Neural crest cell (in vitro differentiated cells): ENCODE results near the gene MARCKSL1. TPM values are rescaled to one million over a fixed set of nuclear protein-coding genes. Genes with fewer than 3 reads are reported as not detected.
A peak's percentile ranks its signal among the peaks of the same experiment; 100 is the strongest.

Source experiments
- DNase-seq: peaks from one replicate; pipeline ENCODE4 v3.0.0; 2021; ENCODE audit warnings: low read depth, mixed read lengths, low spot score
- H3K27ac Mint-ChIP-seq: one replicate; pipeline ENCODE4 v1.8.0; 2021; ENCODE audit warnings: mild to moderate bottlenecking, mixed read lengths; ENCODE audit not compliant: unreplicated experiment
- H3K27me3 Mint-ChIP-seq: 2 replicates; pipeline ENCODE4 v1.8.0; 2021; ENCODE audit warnings: low read depth, mild to moderate bottlenecking, mixed read lengths
- H3K36me3 Mint-ChIP-seq: 2 replicates; pipeline ENCODE4 v1.8.0; 2021; ENCODE audit warnings: low read depth, mild to moderate bottlenecking, mixed read lengths
- H3K4me1 Mint-ChIP-seq: 2 replicates; pipeline ENCODE4 v1.8.0; 2021; ENCODE audit warnings: mixed read lengths
- H3K4me3 Mint-ChIP-seq: one replicate; pipeline ENCODE4 v1.8.0; 2021; ENCODE audit warnings: mild to moderate bottlenecking, mixed read lengths
- H3K9me3 Mint-ChIP-seq: 2 replicates; pipeline ENCODE4 v1.8.0; 2021; ENCODE audit warnings: mixed read lengths
- total RNA-seq: library from RNA; stranded (reverse); gene quantifications from 2 replicates; pipeline ENCODE4 v1.2.1, GENCODE V29; 2021
- TF ChIP-seq, protein P1 (sequence below): fragments of 200-600 bp; sonication (generic); conservative IDR thresholded peaks from 2 replicates; pipeline ENCODE4 v1.5.0; 2021; ENCODE audit warnings: antibody characterized with exemption, mild to moderate bottlenecking

MARCKSL1 gene
- total RNA-seq, 1 donor from 2014 or later: 952 TPM

DNA sequence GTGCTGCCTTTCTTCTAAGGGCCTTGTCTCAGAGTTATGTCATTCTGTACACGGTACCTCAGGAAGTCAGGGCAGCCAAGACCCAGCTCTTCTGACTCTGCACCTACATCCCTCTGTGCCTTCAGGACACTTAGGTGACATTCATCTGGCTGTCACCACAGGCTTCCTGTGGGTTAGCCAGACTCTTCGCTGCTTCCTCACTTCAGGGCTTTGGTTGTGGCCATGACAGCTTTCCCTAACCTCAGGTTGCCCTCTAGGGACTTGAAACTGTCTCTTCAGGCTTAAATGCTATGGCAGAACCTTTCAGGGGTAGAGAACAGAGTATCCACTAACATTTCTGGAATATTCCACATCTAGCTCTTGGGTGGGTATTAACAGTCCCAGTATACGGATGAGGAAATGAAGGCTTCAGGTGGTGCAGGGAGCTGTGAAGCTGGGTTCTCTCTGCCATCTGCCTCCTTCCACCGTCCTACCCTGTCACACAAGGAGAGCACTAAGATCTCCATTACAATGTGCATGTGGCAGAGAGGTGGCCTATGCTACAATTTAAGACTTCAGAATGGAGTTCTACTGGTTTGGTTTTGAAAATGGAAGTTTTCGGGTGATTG, 36.2 kb upstream of the MARCKSL1 start:
- Mint-ChIP-seq H3K36me3 (peaks cover 2% of the 10 kb centered on the region), H3K9me3 (no peaks in the 10 kb centered on the region), H3K27me3 (no peaks in the 10 kb centered on the region), H3K27ac (no peak overlapping the region), H3K4me1 (no peaks in the 10 kb centered on the region), H3K4me3 (no peak overlapping the region)
- TF ChIP-seq, protein P1, sequence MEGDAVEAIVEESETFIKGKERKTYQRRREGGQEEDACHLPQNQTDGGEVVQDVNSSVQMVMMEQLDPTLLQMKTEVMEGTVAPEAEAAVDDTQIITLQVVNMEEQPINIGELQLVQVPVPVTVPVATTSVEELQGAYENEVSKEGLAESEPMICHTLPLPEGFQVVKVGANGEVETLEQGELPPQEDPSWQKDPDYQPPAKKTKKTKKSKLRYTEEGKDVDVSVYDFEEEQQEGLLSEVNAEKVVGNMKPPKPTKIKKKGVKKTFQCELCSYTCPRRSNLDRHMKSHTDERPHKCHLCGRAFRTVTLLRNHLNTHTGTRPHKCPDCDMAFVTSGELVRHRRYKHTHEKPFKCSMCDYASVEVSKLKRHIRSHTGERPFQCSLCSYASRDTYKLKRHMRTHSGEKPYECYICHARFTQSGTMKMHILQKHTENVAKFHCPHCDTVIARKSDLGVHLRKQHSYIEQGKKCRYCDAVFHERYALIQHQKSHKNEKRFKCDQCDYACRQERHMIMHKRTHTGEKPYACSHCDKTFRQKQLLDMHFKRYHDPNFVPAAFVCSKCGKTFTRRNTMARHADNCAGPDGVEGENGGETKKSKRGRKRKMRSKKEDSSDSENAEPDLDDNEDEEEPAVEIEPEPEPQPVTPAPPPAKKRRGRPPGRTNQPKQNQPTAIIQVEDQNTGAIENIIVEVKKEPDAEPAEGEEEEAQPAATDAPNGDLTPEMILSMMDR: no peak
- DNase-seq: no peak

DNA sequence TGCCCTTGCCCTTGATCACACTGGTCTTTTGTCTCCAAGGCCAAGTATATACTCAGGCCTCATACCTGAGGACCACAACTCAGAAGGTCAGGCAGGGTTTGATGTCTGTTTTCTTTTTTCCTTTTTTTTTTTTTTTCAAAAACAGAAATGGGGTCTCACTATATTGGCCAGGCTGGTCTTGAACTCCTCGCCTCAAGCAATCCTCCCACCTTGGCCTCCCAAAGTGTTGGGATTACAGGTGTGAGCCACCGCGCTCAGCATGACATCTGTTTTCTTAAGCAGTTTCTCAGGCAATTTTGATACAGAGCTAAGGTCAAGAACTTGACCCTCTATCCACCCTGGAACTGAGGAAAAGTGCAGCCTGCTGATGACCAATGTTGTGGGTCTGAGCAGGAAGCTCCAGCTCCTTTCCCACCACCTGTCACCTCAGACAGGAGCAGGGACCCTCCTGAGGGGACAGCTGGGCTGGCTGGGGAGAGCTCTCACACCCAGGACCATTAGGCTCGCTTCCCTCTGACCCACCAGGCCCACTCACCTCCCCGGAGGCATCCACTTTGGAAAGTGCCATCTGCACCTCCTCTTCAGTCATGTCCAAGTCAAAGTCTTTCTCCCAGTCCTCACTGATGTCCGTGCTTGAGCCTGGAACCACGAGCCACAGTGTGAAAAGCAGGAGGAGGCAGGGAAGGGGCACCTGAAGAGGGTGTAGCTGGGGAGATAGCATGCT, 32.0 kb upstream of the MARCKSL1 start:
- Mint-ChIP-seq H3K27ac (no peak overlapping the region), H3K36me3 (peaks cover 8% of the 10 kb centered on the region), H3K27me3 (no peaks in the 10 kb centered on the region), H3K9me3 (no peaks in the 10 kb centered on the region), H3K4me1 (peaks cover 5% of the 10 kb centered on the region), H3K4me3 (no peak overlapping the region)
- TF ChIP-seq, protein P1: no peak
- no peak for DNase-seq

DNA sequence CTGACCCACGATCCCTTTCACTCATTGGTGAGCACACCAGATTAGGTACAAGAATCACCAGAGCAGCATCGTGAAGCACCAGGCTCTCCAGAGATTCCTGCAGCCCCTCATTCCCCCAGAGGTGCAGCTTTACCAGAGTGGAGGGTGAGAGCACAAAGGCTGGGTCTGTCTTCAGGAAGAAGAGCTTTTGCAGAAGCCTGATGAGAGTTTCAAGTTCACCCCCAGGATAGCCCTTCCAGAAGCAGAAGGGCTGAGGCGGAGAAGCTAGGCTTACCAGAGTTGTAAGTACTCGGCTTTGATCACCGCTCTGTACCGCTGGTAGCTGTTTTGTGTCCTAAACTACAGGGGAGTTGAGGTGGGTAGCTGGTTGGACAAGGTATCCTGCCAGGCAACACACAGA, 29.4 kb upstream of the MARCKSL1 start:
- Mint-ChIP-seq H3K27ac (peak overlapping the region; percentile 57), H3K27me3 (peaks cover 3% of the 10 kb centered on the region), H3K4me1 (peaks cover 18% of the 10 kb centered on the region), H3K4me3 (peak overlapping the region; percentile 44), H3K9me3 (no peaks in the 10 kb centered on the region), H3K36me3 (peaks cover 12% of the 10 kb centered on the region)
- DNase-seq: no peak
- TF ChIP-seq, protein P1: no peak

DNA sequence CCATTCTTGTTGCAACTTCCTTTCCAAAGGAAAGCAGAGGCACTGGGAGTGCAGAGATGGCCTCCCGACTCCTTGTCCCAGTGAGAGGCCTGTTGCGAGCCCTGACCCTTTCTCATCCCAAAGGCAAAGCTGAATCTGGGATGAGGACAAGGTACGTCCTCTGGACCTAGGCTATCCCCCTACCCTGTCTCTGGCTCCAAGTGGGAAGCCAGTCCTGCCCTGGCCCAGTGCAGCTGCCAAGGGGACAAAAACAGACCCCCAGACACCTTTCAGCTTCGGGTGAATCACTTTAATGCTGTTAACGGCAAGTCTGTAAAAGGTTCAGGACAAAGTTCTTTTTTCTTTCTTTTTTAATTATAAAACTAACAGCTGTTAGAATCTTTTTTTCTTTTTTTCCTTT, 28.8 kb upstream of the MARCKSL1 start:
- H3K36me3 Mint-ChIP-seq: peaks cover 12% of the 10 kb centered on the region
- no peaks in the 10 kb centered on the region for H3K9me3 Mint-ChIP-seq
- H3K27ac Mint-ChIP-seq: no peak overlapping the region
- H3K4me1 Mint-ChIP-seq: peaks cover 20% of the 10 kb centered on the region
- no peak overlapping the region for H3K4me3 Mint-ChIP-seq
- peaks cover 3% of the 10 kb centered on the region for H3K27me3 Mint-ChIP-seq
- no peak for DNase-seq
- TF ChIP-seq, protein P1: no peak

DNA sequence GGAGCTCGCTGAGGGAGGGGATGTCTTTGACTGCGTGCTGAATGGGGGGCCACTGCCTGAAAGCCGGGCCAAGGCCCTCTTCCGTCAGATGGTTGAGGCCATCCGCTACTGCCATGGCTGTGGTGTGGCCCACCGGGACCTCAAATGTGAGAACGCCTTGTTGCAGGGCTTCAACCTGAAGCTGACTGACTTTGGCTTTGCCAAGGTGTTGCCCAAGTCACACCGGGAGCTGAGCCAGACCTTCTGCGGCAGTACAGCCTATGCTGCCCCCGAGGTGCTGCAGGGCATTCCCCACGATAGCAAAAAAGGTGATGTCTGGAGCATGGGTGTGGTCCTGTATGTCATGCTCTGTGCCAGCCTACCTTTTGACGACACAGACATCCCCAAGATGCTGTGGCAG, 27.7 kb upstream of the MARCKSL1 start:
- Mint-ChIP-seq H3K9me3 (no peaks in the 10 kb centered on the region), H3K27me3 (peaks cover 3% of the 10 kb centered on the region), H3K4me3 (no peak overlapping the region), H3K4me1 (peaks cover 26% of the 10 kb centered on the region), H3K36me3 (peaks cover 9% of the 10 kb centered on the region), H3K27ac (no peak overlapping the region)
- TF ChIP-seq, protein P1: no peak
- DNase-seq: no peak
